IMR-90 (cell line): Measurements from ENCODE around the gene DEAF1. TPM values are rescaled to one million over a fixed set of nuclear protein-coding genes. Genes with fewer than 3 reads are reported as not detected.

ENCODE experiments used
- ATAC-seq: fragments of 200-7000 bp; cut with Tn5 transposase; 2 replicates; pipeline ENCODE4 v1.9.1; 2020; ENCODE audit warnings: low read depth, mild to moderate bottlenecking, moderate library complexity
- BruUV-seq: library from RNA; stranded (reverse); fragments of 400-500 nt; replicated peaks from 2 replicates; lab custom pipeline; 2021; lab: Mats Ljungman, UMichigan
- CTCF ChIA-PET: fragments of 300-600 bp; formaldehyde crosslinking; extraction: SDS; loops from one replicate; lab custom pipeline; 2021; ENCODE audit warnings: antibody characterized with exemption; lab: Yijun Ruan, JAX
- POLR2A ChIA-PET: fragments of 300-600 bp; sonication (Branson Sonifier 250); formaldehyde crosslinking; loops from one replicate; lab custom pipeline; 2022; ENCODE audit warnings: antibody characterized with exemption; ENCODE audit not compliant: unreplicated experiment; lab: Charles Lee
- DNase-seq: peaks from one replicate; pipeline ENCODE4 v3.0.0; 2013
- H2AFZ ChIP-seq: replicated peaks from 2 replicates; pipeline ENCODE3; 2013; ENCODE audit warnings: low read length, mild to moderate bottlenecking; ENCODE audit not compliant: poor library complexity
- H2AK5ac ChIP-seq: 2 replicates; pipeline ENCODE4 v1.6.1; 2013; ENCODE audit warnings: low read depth, low read length, inconsistent platforms
- H2AK9ac ChIP-seq: replicated peaks from 2 replicates; pipeline ENCODE3; 2013; ENCODE audit warnings: mild to moderate bottlenecking, low read depth, low read length, moderate library complexity; ENCODE audit not compliant: poor library complexity
- H2BK120ac ChIP-seq: 2 replicates; pipeline ENCODE4 v1.6.1; 2013; ENCODE audit warnings: low read depth, low read length, inconsistent platforms
- H2BK15ac ChIP-seq: 3 replicates; pipeline ENCODE4 v1.6.1; 2013; ENCODE audit warnings: low read depth, low read length, inconsistent platforms
- H2BK20ac ChIP-seq: 2 replicates; pipeline ENCODE4 v1.6.1; 2013; ENCODE audit warnings: low read depth, mild to moderate bottlenecking, inconsistent platforms, low read length, moderate library complexity
- H2BK5ac ChIP-seq: 2 replicates; pipeline ENCODE4 v1.6.1; 2013; ENCODE audit warnings: mild to moderate bottlenecking, low read depth, low read length, inconsistent platforms; ENCODE audit not compliant: poor library complexity, severe bottlenecking
- H3K14ac ChIP-seq: replicated peaks from 2 replicates; pipeline ENCODE4 v1.6.1; 2013; ENCODE audit warnings: low read depth, low read length, inconsistent platforms
- H3K18ac ChIP-seq: 2 replicates; pipeline ENCODE4 v1.6.1; 2013; ENCODE audit warnings: low read depth, low read length, control low read depth
- H3K23ac ChIP-seq: 2 replicates; pipeline ENCODE4 v1.6.1; 2013; ENCODE audit warnings: low read depth, low read length, inconsistent platforms
- H3K27ac ChIP-seq: 2 replicates; pipeline ENCODE4 v1.5.1; 2013; ENCODE audit warnings: mild to moderate bottlenecking, control low read depth, low read length; ENCODE audit not compliant: insufficient read depth
- H3K27me3 ChIP-seq: 2 replicates; pipeline ENCODE4 v1.6.1; 2013; ENCODE audit warnings: low read length; ENCODE audit not compliant: control insufficient read depth, insufficient read depth
- H3K36me3 ChIP-seq: 2 replicates; pipeline ENCODE4 v1.6.1; 2013; ENCODE audit warnings: low read length, mixed read lengths; ENCODE audit not compliant: control insufficient read depth, insufficient read depth
- H3K4ac ChIP-seq: 2 replicates; pipeline ENCODE4 v1.6.1; 2013; ENCODE audit warnings: low read depth, low read length, inconsistent platforms
- H3K4me1 ChIP-seq: 2 replicates; pipeline ENCODE4 v1.6.1; 2013; ENCODE audit warnings: low read length, mixed read lengths; ENCODE audit not compliant: control insufficient read depth, insufficient read depth
- H3K4me2 ChIP-seq: 2 replicates; pipeline ENCODE4 v1.6.1; 2013; ENCODE audit warnings: low read depth, mild to moderate bottlenecking, control low read depth, low read length, moderate library complexity
- H3K4me3 ChIP-seq: 2 replicates; pipeline ENCODE4 v1.5.1; 2013; ENCODE audit warnings: low read depth, mild to moderate bottlenecking, control low read depth, low read length, moderate library complexity; ENCODE audit not compliant: insufficient read depth
- H3K56ac ChIP-seq: 2 replicates; pipeline ENCODE4 v1.6.1; 2013; ENCODE audit warnings: low read length, inconsistent platforms; ENCODE audit not compliant: insufficient read depth; ENCODE audit errors: extremely low read depth
- H3K79me1 ChIP-seq, 2 experiments: 2 replicates each; pipeline ENCODE4 v1.6.1; 2013; ENCODE audit warnings: low read length in 2 of 2, inconsistent platforms in 1 of 2, low read depth in 1 of 2
- H3K9ac ChIP-seq: 2 replicates; pipeline ENCODE4 v1.6.1; 2013; ENCODE audit warnings: low read depth, low read length, control low read depth
- H3K9me1 ChIP-seq: 2 replicates; pipeline ENCODE4 v1.6.1; 2013; ENCODE audit warnings: low read length, inconsistent platforms; ENCODE audit not compliant: insufficient read depth
- H3K9me3 ChIP-seq: 2 replicates; pipeline ENCODE4 v1.6.1; 2013; ENCODE audit warnings: low read length; ENCODE audit not compliant: control insufficient read depth, insufficient read depth
- H4K20me1 ChIP-seq: 2 replicates; pipeline ENCODE4 v1.6.1; 2013; ENCODE audit warnings: low read length, inconsistent platforms; ENCODE audit not compliant: insufficient read depth
- H4K5ac ChIP-seq: 2 replicates; pipeline ENCODE4 v1.6.1; 2013; ENCODE audit warnings: mild to moderate bottlenecking, low read depth, low read length, control low read depth
- H4K8ac ChIP-seq, 2 experiments: 2 replicates each; pipeline ENCODE4 v1.6.1; 2013; ENCODE audit warnings: low read depth in 2 of 2, low read length in 2 of 2, control low read depth in 1 of 2, inconsistent platforms in 1 of 2
- H4K91ac ChIP-seq: 2 replicates; pipeline ENCODE4 v1.6.1; 2013; ENCODE audit warnings: low read depth, low read length, inconsistent platforms; ENCODE audit not compliant: insufficient read depth
- BHLHE40 ChIP-seq: fragments of 150-350 bp; IDR thresholded peaks from 2 replicates; pipeline ENCODE4 v1.6.1; 2016; ENCODE audit warnings: mild to moderate bottlenecking, low read depth, low read length
- CHD1 ChIP-seq: IDR thresholded peaks from 2 replicates; pipeline ENCODE4 v1.6.1; 2012; ENCODE audit warnings: low read depth, low read length, improper control_type of control experiment
- ELK1 ChIP-seq: fragments of 150-350 bp; IDR thresholded peaks from 2 replicates; pipeline ENCODE4 v1.6.1; 2016; ENCODE audit warnings: low read depth, mild to moderate bottlenecking, low read length, moderate library complexity, borderline replicate concordance
- FOS ChIP-seq: fragments of 150-350 bp; IDR thresholded peaks from 2 replicates; pipeline ENCODE4 v1.6.1; 2016; ENCODE audit warnings: low read depth, low read length
- MAZ ChIP-seq: IDR thresholded peaks from 2 replicates; pipeline ENCODE4 v1.6.1; 2012; ENCODE audit warnings: low read depth, mild to moderate bottlenecking, low read length, improper control_type of control experiment, moderate library complexity, borderline replicate concordance
- NFE2L2 ChIP-seq: fragments of 150-350 bp; IDR thresholded peaks from 2 replicates; pipeline ENCODE4 v1.6.1; 2016; ENCODE audit warnings: low read depth, mild to moderate bottlenecking, low read length
- USF2 ChIP-seq: fragments of 150-350 bp; IDR thresholded peaks from 2 replicates; pipeline ENCODE4 v1.6.1; 2017; ENCODE audit warnings: mild to moderate bottlenecking, antibody characterized with exemption, low read length, low read depth
- WGBS, 2 experiments: methylation state at CpG; one replicate each; pipeline versions ENCODE4 v1.1.5 to v1.1.7; 2013; ENCODE audit warnings: missing lambda C conversion rate in 2 of 2; ENCODE audit not compliant: insufficient read length in 1 of 2; ENCODE audit errors: extremely low coverage in 2 of 2; 5-methylcytosine and 5-hydroxymethylcytosine counted together
- dilution Hi-C: fragments of 300-500 bp; cut with HindIII; formaldehyde crosslinking; loops from one replicate; pipeline ENCODE4 v1.14.3; 2018; ENCODE audit warnings: low sequenced_read_pairs; ENCODE audit not compliant: unreplicated experiment
- in situ Hi-C: fragments of 300-500 bp; cut with MboI; formaldehyde crosslinking; loops from 3 replicates; pipeline ENCODE4 v1.14.3; 2019; ENCODE audit warnings: low sequenced_read_pairs, inconsistent platforms, mixed read lengths
- intact Hi-C: fragments of 100-400 bp; cut with micrococcal nuclease; formaldehyde crosslinking; loops from 2 replicates; pipeline ENCODE4 v1.10.0; 2022
- polyA plus RNA-seq, 3 experiments: library from polyadenylated mRNA; depleted of rRNA; stranded (reverse); fragments of >200 nt; gene quantifications; 2 replicates each; pipeline ENCODE4 v1.2.3, GENCODE V29; 2012; ENCODE audit warnings: low replicate concordance in 1 of 3
- total RNA-seq: library from RNA; depleted of rRNA; stranded (reverse); fragments of >200 nt; gene quantifications from 2 replicates; pipeline ENCODE4 v1.2.3, GENCODE V29; 2012

Gene DEAF1
- total and polyA plus RNA-seq, 2 of the 4 experiments (the other 2 are of a cell fraction): 22.9 to 31.6 TPM

- no peak for TF ChIP-seq BHLHE40
Observed at GRCh38 chr11:705646-706438, 10.8 kb upstream of the DEAF1 start, which contains the start of gene EPS8L2 (continued).

GRCh38 chr11:704781-705645 lies 10.0 kb upstream of the DEAF1 start:
- no peak for DNase-seq
- dilution Hi-C loops (no loop called here), in situ Hi-C loops (no loop called here), intact Hi-C loops (no loop called here)
- Histone ChIP-seq H2BK15ac (no peak overlapping the region), H2AK9ac (peak overlapping the region; percentile 87), H3K4ac (peak overlapping the region; percentile 48), H4K91ac (peak overlapping the region; percentile 28; the same call in 1 of the 2 replicates), H3K27me3 (no peaks in the 10 kb centered on the region), H3K9me1 (peaks cover 14% of the 10 kb centered on the region), H3K36me3 (peaks cover 19% of the 10 kb centered on the region; the same call in 1 of the 2 replicates), H2AK5ac (peak overlapping the region; percentile 20; the same call in 1 of the 2 replicates), H3K56ac (no peak overlapping the region), H3K4me1 (peaks cover 21% of the 10 kb centered on the region), H3K18ac (no peak overlapping the region), H2BK20ac (no peak overlapping the region), H2AFZ (peak overlapping the region; percentile 72), H2BK120ac (no peak overlapping the region), H3K27ac (no peak overlapping the region), H3K79me1 (peaks cover 8 to 58% of the 10 kb centered on the region in 2 experiments), H3K23ac (0 out of 2 replicates have a peak overlapping the region, but pooled peaks have one; percentile 46), H3K14ac (peak overlapping the region; percentile 32; the same call in 1 of the 2 replicates), H3K4me2 (peak overlapping the region; percentile 72), H4K20me1 (no peaks in the 10 kb centered on the region), H4K8ac (peak overlapping the region; percentile 28 to 72; a peak in 1 of 4 replicates), H4K5ac (no peak overlapping the region), H3K4me3 (peak overlapping the region; percentile 53), H2BK5ac (peak overlapping the region; percentile 34), H3K9me3 (no peaks in the 10 kb centered on the region), H3K9ac (no peak overlapping the region; the same call in 1 of the 2 replicates)
- CTCF ChIA-PET: no interaction called here
- no peak for ATAC-seq
- TF ChIP-seq MAZ (no peak), USF2 (no peak), CHD1 (no peak), NFE2L2 (no peak), ELK1 (no peak), FOS (no peak)
- 86% methylated on average over 11 of the region's 27 CpGs; no CpG with 5 or more reads in 1 of the 2 experiments for WGBS, 2 experiments
- no TSS peak for BruUV-seq
- POLR2A ChIA-PET: interaction anchor here (0.6 kb wide), 1 partner anchor 400 kb away, joined by 4 read pairs; no protein-coding TSS in a partner anchor
